ENCODE results near the gene NAALADL2. TPM values are rescaled to one million over a fixed set of nuclear protein-coding genes. Genes with fewer than 3 reads are reported as not detected.

The NAALADL2 gene
- total RNA-seq, 1 donor from 2014 or later = 11.5 TPM

DNA sequence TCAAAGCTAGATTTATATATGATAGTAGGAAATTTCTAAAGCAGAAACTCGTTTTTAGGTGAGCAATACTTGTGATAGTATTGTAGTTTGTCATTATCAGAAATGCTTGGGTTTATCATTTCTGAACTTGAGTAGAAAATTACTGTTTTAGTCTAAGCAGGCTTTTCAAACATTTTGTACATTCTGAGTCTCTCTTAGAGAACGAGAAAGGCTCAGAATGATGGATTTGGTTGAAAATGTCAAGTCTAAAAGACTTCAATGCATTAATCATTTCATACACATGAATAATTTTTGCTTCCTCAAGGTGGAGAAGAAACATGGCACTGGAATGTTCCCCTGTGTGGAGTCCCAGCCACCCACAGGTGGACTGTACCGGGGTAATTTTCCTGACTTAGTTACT lies 387.1 kb downstream of the NAALADL2 start:
- no peaks in the 10 kb centered on the region for H3K27me3 Mint-ChIP-seq (ENCODE audit: insufficient read depth, low read depth)
- no peaks in the 10 kb centered on the region for H3K4me1 Mint-ChIP-seq
- H3K4me1 ChIP-seq = no peaks in the 10 kb centered on the region
- no peak overlapping the region for H3K4me3 ChIP-seq
- no peaks in the 10 kb centered on the region for H3K79me2 ChIP-seq (ENCODE audit: low read depth)
- H3K27me3 ChIP-seq = no peaks in the 10 kb centered on the region
- H3K36me3 Mint-ChIP-seq = no peaks in the 10 kb centered on the region
- H4K20me1 ChIP-seq (ENCODE audit: low read depth) = no peaks in the 10 kb centered on the region
- no peak overlapping the region for H3K4me3 Mint-ChIP-seq
- TF ChIP-seq EZH2 (IDR thresholded peaks at IDR 0.05) = no peak
- TF ChIP-seq EZH2phosphoT487 (IDR thresholded peaks at IDR 0.05) = no peak
- TF ChIP-seq, protein P1, sequence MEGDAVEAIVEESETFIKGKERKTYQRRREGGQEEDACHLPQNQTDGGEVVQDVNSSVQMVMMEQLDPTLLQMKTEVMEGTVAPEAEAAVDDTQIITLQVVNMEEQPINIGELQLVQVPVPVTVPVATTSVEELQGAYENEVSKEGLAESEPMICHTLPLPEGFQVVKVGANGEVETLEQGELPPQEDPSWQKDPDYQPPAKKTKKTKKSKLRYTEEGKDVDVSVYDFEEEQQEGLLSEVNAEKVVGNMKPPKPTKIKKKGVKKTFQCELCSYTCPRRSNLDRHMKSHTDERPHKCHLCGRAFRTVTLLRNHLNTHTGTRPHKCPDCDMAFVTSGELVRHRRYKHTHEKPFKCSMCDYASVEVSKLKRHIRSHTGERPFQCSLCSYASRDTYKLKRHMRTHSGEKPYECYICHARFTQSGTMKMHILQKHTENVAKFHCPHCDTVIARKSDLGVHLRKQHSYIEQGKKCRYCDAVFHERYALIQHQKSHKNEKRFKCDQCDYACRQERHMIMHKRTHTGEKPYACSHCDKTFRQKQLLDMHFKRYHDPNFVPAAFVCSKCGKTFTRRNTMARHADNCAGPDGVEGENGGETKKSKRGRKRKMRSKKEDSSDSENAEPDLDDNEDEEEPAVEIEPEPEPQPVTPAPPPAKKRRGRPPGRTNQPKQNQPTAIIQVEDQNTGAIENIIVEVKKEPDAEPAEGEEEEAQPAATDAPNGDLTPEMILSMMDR (IDR thresholded peaks at IDR 0.05) = no peak
- H3K36me3 ChIP-seq = no peaks in the 10 kb centered on the region
- no peak overlapping the region for H3K4me2 ChIP-seq
- no peaks in the 10 kb centered on the region for H3K9me3 Mint-ChIP-seq
- no peaks in the 10 kb centered on the region for H3F3A ChIP-seq (ENCODE audit: low read depth)
- no peak overlapping the region for H2AFZ ChIP-seq (replicated peaks)
- no peak overlapping the region for H3K27ac Mint-ChIP-seq
- no peaks in the 10 kb centered on the region for H3K9me3 ChIP-seq (ENCODE audit: low read depth)
- DNase-seq (ENCODE audit: low spot score) = no peak
- no peak overlapping the region for H3K27ac ChIP-seq
- no peak overlapping the region for H3K9ac ChIP-seq

- H2AFZ ChIP-seq (replicated peaks) = no peak overlapping the region
- no peaks in the 10 kb centered on the region for H3F3A ChIP-seq (ENCODE audit: low read depth)
- H3K4me1 ChIP-seq = no peaks in the 10 kb centered on the region
- Mint-ChIP-seq H3K36me3 (no peaks in the 10 kb centered on the region), H3K4me1 (no peaks in the 10 kb centered on the region), H3K9me3 (no peaks in the 10 kb centered on the region), H3K4me3 (no peak overlapping the region), H3K27ac (no peak overlapping the region), H3K27me3 (ENCODE audit: insufficient read depth, low read depth) (no peaks in the 10 kb centered on the region)
- no peaks in the 10 kb centered on the region for H3K79me2 ChIP-seq (ENCODE audit: low read depth)
- no peak overlapping the region for H3K4me2 ChIP-seq
- no peaks in the 10 kb centered on the region for H4K20me1 ChIP-seq (ENCODE audit: low read depth)
- no peak overlapping the region for H3K4me3 ChIP-seq
- TF ChIP-seq, protein P1 (IDR thresholded peaks at IDR 0.05) = no peak
- no peak for TF ChIP-seq EZH2phosphoT487 (IDR thresholded peaks at IDR 0.05)
- no peak for TF ChIP-seq EZH2 (IDR thresholded peaks at IDR 0.05)
- no peak for DNase-seq (ENCODE audit: low spot score)
- H3K9ac ChIP-seq = no peak overlapping the region
- no peak overlapping the region for H3K27ac ChIP-seq
- H3K36me3 ChIP-seq = no peaks in the 10 kb centered on the region
- H3K27me3 ChIP-seq = no peaks in the 10 kb centered on the region
- no peaks in the 10 kb centered on the region for H3K9me3 ChIP-seq (ENCODE audit: low read depth)
Observed at GRCh38 chr3:175246766-175247165, 387.6 kb downstream of the NAALADL2 start.

- Histone ChIP-seq H3K27me3 (no peaks in the 10 kb centered on the region), H3K9ac (no peak overlapping the region), H3K4me2 (no peak overlapping the region), H3K9me3 (ENCODE audit: low read depth) (no peaks in the 10 kb centered on the region), H4K20me1 (ENCODE audit: low read depth) (no peaks in the 10 kb centered on the region), H3K4me3 (no peak overlapping the region), H2AFZ (replicated peaks) (no peak overlapping the region), H3K36me3 (no peaks in the 10 kb centered on the region), H3K4me1 (peaks cover 6% of the 10 kb centered on the region), H3K27ac (no peak overlapping the region), H3F3A (ENCODE audit: low read depth) (no peaks in the 10 kb centered on the region), H3K79me2 (ENCODE audit: low read depth) (no peaks in the 10 kb centered on the region)
- H3K4me1 Mint-ChIP-seq = peaks cover 4% of the 10 kb centered on the region
- DNase-seq (ENCODE audit: low spot score) = no peak
- H3K9me3 Mint-ChIP-seq = no peaks in the 10 kb centered on the region
- H3K36me3 Mint-ChIP-seq = no peaks in the 10 kb centered on the region
- no peak for TF ChIP-seq EZH2phosphoT487 (IDR thresholded peaks at IDR 0.05)
- TF ChIP-seq, protein P1 (IDR thresholded peaks at IDR 0.05) = no peak
- no peak for TF ChIP-seq EZH2 (IDR thresholded peaks at IDR 0.05)
- H3K27me3 Mint-ChIP-seq (ENCODE audit: insufficient read depth, low read depth) = no peaks in the 10 kb centered on the region
- no peak overlapping the region for H3K4me3 Mint-ChIP-seq
- H3K27ac Mint-ChIP-seq = no peak overlapping the region
Observed at GRCh38 chr3:175247629-175248028, 388.5 kb downstream of the NAALADL2 start.

Measured in neural progenitor cell (in vitro differentiated cells).